ENCODE measurements around the gene PODNL1.

PODNL1 gene

GRCh38 chr19:13954185-13954584, 16.0 kb upstream of the PODNL1 start:
- DNase-seq (ENCODE audit: low spot score): no peak
- TF ChIP-seq, protein P1, sequence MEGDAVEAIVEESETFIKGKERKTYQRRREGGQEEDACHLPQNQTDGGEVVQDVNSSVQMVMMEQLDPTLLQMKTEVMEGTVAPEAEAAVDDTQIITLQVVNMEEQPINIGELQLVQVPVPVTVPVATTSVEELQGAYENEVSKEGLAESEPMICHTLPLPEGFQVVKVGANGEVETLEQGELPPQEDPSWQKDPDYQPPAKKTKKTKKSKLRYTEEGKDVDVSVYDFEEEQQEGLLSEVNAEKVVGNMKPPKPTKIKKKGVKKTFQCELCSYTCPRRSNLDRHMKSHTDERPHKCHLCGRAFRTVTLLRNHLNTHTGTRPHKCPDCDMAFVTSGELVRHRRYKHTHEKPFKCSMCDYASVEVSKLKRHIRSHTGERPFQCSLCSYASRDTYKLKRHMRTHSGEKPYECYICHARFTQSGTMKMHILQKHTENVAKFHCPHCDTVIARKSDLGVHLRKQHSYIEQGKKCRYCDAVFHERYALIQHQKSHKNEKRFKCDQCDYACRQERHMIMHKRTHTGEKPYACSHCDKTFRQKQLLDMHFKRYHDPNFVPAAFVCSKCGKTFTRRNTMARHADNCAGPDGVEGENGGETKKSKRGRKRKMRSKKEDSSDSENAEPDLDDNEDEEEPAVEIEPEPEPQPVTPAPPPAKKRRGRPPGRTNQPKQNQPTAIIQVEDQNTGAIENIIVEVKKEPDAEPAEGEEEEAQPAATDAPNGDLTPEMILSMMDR (IDR thresholded peaks at IDR 0.05; ENCODE audit: extremely low read depth, missing control alignments): no peak

DNA sequence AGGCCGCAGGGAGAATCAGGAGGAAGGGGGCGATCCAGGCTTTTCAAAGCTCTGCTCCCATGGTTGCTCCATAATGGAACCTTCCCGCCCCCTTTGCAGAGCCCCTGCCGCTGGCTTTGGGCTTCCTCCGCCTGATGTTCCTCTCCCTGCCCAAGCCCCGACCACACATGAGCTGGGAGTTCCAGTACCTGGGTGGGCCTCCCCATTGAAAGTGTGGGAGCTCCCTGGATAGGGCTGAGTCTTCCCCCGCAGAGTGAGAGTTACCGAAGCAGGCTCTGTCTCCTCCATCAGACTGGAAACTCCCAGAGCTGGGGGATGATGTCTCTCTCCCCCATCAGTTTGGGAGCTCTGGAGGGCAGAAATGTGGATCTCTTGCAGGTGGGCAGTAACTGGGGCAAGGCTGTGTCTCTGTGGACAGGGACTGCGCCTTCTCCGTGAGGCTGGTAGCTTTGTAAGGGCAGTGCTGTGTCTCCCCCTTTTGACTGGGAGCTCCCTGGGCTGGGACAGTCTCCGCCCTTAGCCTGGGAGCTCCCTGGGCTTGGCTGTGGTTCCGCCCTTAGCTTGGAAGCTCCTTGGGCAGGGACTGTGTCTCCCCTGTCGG, 14.8 kb upstream of the PODNL1 start:
- DNase-seq (ENCODE audit: low spot score): no peak
- TF ChIP-seq, protein P1 (IDR thresholded peaks at IDR 0.05; ENCODE audit: extremely low read depth, missing control alignments): no peak

GRCh38 chr19:13952154-13952930, 14.1 kb upstream of the PODNL1 start, which contains the start of gene DCAF15:
DCAF15 (plus strand) TSS chr19:13952509; CDS start chr19:13952513, 4 bp downstream.
- DNase-seq (ENCODE audit: low spot score): peak; percentile 100
- TF ChIP-seq, protein P1 (IDR thresholded peaks at IDR 0.05; ENCODE audit: extremely low read depth, missing control alignments): no peak

GRCh38 chr19:13951799-13952153, 13.6 kb upstream of the PODNL1 start:
- no peak for DNase-seq (ENCODE audit: low spot score)
- TF ChIP-seq, protein P1 (IDR thresholded peaks at IDR 0.05; ENCODE audit: extremely low read depth, missing control alignments): no peak

DNA sequence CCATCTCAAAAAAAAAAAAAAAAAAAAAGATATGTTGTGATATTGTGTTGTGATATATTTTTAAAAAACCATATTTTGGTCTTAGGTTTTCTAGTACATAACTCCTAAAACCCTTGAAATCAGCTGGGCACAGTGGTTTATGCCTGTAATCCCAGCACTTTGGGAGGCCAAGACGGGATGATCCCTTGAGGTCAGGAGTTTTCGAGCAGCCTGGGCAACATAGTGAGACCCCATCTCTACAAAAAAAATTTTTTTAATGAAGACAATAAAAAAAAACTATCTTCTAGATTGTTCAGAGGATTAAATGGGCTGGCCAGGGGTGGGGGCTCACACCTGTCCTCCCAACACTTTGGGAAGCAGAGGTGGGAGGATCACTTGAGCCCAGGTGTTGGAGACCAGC, 12.8 kb upstream of the PODNL1 start:
- DNase-seq (ENCODE audit: low spot score): no peak
- TF ChIP-seq, protein P1 (IDR thresholded peaks at IDR 0.05; ENCODE audit: extremely low read depth, missing control alignments): no peak

DNA sequence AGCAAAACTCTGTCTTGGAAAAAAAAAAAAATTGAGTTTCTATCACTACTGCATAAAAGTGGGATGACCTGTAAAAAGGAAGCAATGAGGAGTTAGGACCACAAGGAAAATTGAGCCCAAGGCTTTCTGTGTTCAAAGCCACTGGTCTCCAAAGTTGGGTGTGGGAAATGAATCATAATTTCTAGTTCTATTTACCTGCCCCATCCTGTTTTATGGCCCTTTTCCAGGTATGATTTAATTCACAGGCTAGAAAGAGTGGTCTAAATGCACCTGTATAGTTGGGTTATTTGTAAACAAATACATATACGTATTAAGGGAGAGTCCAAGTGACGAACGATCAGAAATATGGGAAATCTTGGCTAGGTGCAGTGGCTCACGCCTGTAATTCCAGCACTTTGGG, 8.2 kb upstream of the PODNL1 start:
- TF ChIP-seq, protein P1 (IDR thresholded peaks at IDR 0.05; ENCODE audit: extremely low read depth, missing control alignments): no peak
- DNase-seq (ENCODE audit: low spot score): no peak

GRCh38 chr19:13942023-13942684, 3.9 kb upstream of the PODNL1 start:
- no peak for DNase-seq (ENCODE audit: low spot score)
- TF ChIP-seq, protein P1 (IDR thresholded peaks at IDR 0.05; ENCODE audit: extremely low read depth, missing control alignments): no peak
